Nephron progenitor cell (in vitro differentiated cells): ENCODE results near the gene IL17B.
A peak's percentile ranks its signal among the peaks of the same experiment; 100 is the strongest.

ENCODE experiments used
- DNase-seq: peaks from one replicate; pipeline ENCODE4 v3.0.0; 2021
- H3K27ac Mint-ChIP-seq: 2 replicates; pipeline ENCODE4 v1.8.0; 2021; ENCODE audit warnings: mild to moderate bottlenecking, moderate library complexity, mixed read lengths
- H3K27me3 Mint-ChIP-seq: 2 replicates; pipeline ENCODE4 v1.8.0; 2021; ENCODE audit warnings: mild to moderate bottlenecking, low read depth, mixed read lengths; ENCODE audit not compliant: poor library complexity
- H3K36me3 Mint-ChIP-seq: 2 replicates; pipeline ENCODE4 v1.8.0; 2021; ENCODE audit warnings: low read depth, mixed read lengths
- H3K4me1 Mint-ChIP-seq: 2 replicates; pipeline ENCODE4 v1.8.0; 2021; ENCODE audit warnings: mixed read lengths
- H3K4me3 Mint-ChIP-seq: 2 replicates; pipeline ENCODE4 v1.8.0; 2021; ENCODE audit warnings: mild to moderate bottlenecking, moderate library complexity, mixed read lengths
- H3K9me3 Mint-ChIP-seq: 2 replicates; pipeline ENCODE4 v1.8.0; 2021; ENCODE audit warnings: mild to moderate bottlenecking, moderate library complexity, mixed read lengths
- CTCF ChIP-seq: fragments of 200-600 bp; sonication (generic); IDR thresholded peaks from 2 replicates; pipeline ENCODE4 v1.5.0; 2021; ENCODE audit warnings: antibody characterized with exemption

Gene IL17B

DNA sequence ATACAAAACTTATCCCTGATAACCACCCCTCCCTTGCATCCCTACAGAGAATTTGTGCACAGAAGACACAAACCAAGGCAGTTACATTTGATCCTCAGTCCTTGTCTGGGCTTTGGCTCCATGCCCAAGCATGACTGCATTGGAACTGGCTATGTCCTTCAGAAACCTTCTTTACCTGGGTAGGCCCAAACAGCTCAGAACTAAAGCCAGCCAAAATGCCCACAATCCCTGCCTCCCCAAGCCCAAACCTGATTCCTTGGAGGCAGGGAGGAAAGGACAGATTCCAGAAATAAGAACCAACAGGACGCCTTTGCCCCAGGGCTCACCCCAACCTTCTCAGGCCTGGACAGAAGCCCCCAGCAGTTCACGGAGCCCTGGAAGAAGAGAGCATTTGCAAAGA, 8.2 kb downstream of the IL17B start:
- no peak overlapping the region for H3K4me3 Mint-ChIP-seq
- DNase-seq, result no peak
- no peak for TF ChIP-seq CTCF
- no peaks in the 10 kb centered on the region for H3K9me3 Mint-ChIP-seq
- peaks cover 6% of the 10 kb centered on the region for H3K27me3 Mint-ChIP-seq
- H3K36me3 Mint-ChIP-seq, result peaks cover 4% of the 10 kb centered on the region
- H3K27ac Mint-ChIP-seq, result no peak overlapping the region
- H3K4me1 Mint-ChIP-seq, result peaks cover 22% of the 10 kb centered on the region

DNA sequence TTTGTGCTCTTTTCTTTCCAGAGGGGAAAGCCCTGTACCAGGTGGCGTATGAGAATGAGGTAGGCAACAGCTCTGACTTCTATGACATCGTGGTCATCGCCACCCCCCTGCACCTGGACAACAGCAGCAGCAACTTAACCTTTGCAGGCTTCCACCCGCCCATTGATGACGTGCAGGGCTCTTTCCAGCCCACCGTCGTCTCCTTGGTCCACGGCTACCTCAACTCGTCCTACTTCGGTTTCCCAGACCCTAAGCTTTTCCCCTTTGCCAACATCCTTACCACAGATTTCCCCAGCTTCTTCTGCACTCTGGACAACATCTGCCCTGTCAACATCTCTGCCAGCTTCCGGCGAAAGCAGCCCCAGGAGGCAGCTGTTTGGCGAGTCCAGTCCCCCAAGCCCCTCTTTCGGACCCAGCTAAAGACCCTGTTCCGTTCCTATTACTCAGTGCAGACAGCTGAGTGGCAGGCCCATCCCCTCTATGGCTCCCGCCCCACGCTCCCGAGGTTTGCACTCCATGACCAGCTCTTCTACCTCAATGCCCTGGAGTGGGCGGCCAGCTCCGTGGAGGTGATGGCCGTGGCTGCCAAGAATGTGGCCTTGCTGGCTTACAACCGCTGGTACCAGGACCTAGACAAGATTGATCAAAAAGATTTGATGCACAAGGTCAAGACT, 11.0 kb downstream of the IL17B start:
- Mint-ChIP-seq H3K36me3 (peaks cover 4% of the 10 kb centered on the region), H3K4me1 (peaks cover 27% of the 10 kb centered on the region), H3K9me3 (no peaks in the 10 kb centered on the region), H3K27ac (no peak overlapping the region), H3K4me3 (no peak overlapping the region), H3K27me3 (peaks cover 6% of the 10 kb centered on the region)
- no peak for DNase-seq
- TF ChIP-seq CTCF, result no peak

DNA sequence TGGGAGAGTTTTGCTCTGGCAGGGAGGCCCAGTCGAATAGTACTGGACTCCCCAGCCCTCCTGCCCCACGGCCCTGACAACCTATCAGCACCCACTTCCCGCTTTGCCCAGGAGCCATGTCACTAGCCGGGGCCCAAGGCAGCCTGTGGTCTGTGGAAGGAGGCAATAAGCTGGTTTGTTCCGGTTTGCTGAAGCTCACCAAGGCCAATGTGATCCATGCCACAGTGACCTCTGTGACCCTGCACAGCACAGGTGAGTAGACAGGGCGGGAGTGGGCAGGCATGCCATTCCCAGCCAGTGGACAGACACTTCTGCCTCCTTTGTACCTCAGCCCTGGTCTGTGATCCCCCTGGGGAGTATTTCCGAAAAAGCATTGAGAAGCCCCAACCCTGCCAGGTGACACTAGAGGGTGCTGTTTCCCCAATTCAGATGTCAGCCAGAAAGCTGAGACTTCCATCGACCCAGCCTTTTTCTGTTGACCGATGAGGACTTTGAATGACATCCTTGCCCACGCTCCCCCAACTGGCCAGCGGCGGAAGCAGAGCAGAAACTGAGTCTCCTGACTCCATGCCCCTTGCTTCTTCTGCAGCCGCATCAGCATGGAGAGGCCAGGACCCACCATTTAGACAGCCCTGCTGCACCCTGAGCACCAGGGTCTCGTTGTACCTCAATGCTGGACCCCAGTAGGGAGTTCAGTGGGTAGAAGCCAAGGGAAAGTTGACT, 11.7 kb downstream of the IL17B start:
- H3K36me3 Mint-ChIP-seq, result peaks cover 4% of the 10 kb centered on the region
- peak; percentile 85 for TF ChIP-seq CTCF
- no peak overlapping the region for H3K27ac Mint-ChIP-seq
- no peaks in the 10 kb centered on the region for H3K9me3 Mint-ChIP-seq
- no peak overlapping the region for H3K4me3 Mint-ChIP-seq
- H3K27me3 Mint-ChIP-seq, result peaks cover 6% of the 10 kb centered on the region
- DNase-seq, result peak; percentile 81
- H3K4me1 Mint-ChIP-seq, result peaks cover 27% of the 10 kb centered on the region

- TF ChIP-seq CTCF, result no peak
- Mint-ChIP-seq H3K27me3 (peaks cover 7% of the 10 kb centered on the region), H3K4me3 (no peak overlapping the region), H3K36me3 (peaks cover 4% of the 10 kb centered on the region), H3K4me1 (peaks cover 23% of the 10 kb centered on the region), H3K27ac (no peak overlapping the region), H3K9me3 (no peaks in the 10 kb centered on the region)
- no peak for DNase-seq
Observed at GRCh38 chr5:149366169-149366729, 12.8 kb downstream of the IL17B start.

- H3K4me3 Mint-ChIP-seq, result no peak overlapping the region
- TF ChIP-seq CTCF, result no peak
- H3K36me3 Mint-ChIP-seq, result peaks cover 4% of the 10 kb centered on the region
- no peaks in the 10 kb centered on the region for H3K9me3 Mint-ChIP-seq
- H3K27ac Mint-ChIP-seq, result no peak overlapping the region
- H3K27me3 Mint-ChIP-seq, result peaks cover 7% of the 10 kb centered on the region
- DNase-seq, result no peak
- H3K4me1 Mint-ChIP-seq, result peaks cover 22% of the 10 kb centered on the region
Observed at GRCh38 chr5:149365418-149365817, 13.7 kb downstream of the IL17B start.
